PC-3 (cell line): ENCODE results near the gene IP6K3. TPM values are rescaled to one million over a fixed set of nuclear protein-coding genes. Genes with fewer than 3 reads are reported as not detected.

Experiments used
- ATAC-seq: fragments of 200-7000 bp; cut with Tn5 transposase; 2 replicates; pipeline ENCODE4 v1.9.1; 2020; ENCODE audit warnings: mild to moderate bottlenecking, moderate library complexity
- BruUV-seq: library from RNA; stranded (reverse); fragments of 400-500 nt; replicated peaks from 2 replicates; lab custom pipeline; 2021; lab: Mats Ljungman, UMichigan
- CTCF ChIA-PET: fragments of 300-600 bp; sonication (Branson Sonifier 250); formaldehyde crosslinking; loops from one replicate; lab custom pipeline; 2022; ENCODE audit warnings: antibody characterized with exemption; lab: Charles Lee
- POLR2A ChIA-PET: fragments of 300-600 bp; sonication (Branson Sonifier 250); formaldehyde crosslinking; loops from one replicate; lab custom pipeline; 2022; ENCODE audit warnings: antibody characterized with exemption; ENCODE audit not compliant: unreplicated experiment; lab: Charles Lee
- DNase-seq: peaks from one replicate; pipeline ENCODE4 v3.0.0-alpha.2; 2015
- H2AFZ ChIP-seq: fragments of 300-600 bp; sonication (generic); 2 replicates; pipeline ENCODE4 v1.6.0; 2016; ENCODE audit warnings: antibody characterized with exemption, low read length
- H3F3A ChIP-seq: fragments of 300-600 bp; sonication (generic); one replicate; pipeline ENCODE4 v1.6.0; 2017; ENCODE audit warnings: antibody characterized with exemption, low read length, control low read depth, mild to moderate bottlenecking; ENCODE audit not compliant: unreplicated experiment
- H3K27ac ChIP-seq: fragments of 300-600 bp; sonication (generic); 2 replicates; pipeline ENCODE4 v1.5.1; 2016; ENCODE audit warnings: mild to moderate bottlenecking, low read length
- H3K27me3 ChIP-seq: fragments of 300-600 bp; sonication (generic); 2 replicates; pipeline ENCODE4 v1.6.1; 2016; ENCODE audit warnings: low read length, mixed read lengths
- H3K36me3 ChIP-seq: fragments of 300-600 bp; sonication (generic); 2 replicates; pipeline ENCODE4 v1.6.1; 2016; ENCODE audit warnings: low read depth, mixed run types, low read length, mixed read lengths
- H3K4me1 ChIP-seq: fragments of 300-600 bp; sonication (generic); 2 replicates; pipeline ENCODE4 v1.5.1; 2016; ENCODE audit warnings: low read length; ENCODE audit not compliant: insufficient read depth
- H3K4me2 ChIP-seq: fragments of 300-600 bp; sonication (generic); 2 replicates; pipeline ENCODE4 v1.6.0; 2016; ENCODE audit warnings: low read length
- H3K4me3 ChIP-seq: fragments of 300-600 bp; sonication (generic); 2 replicates; pipeline ENCODE4 v1.5.1; 2016; ENCODE audit warnings: mild to moderate bottlenecking, low read length, mixed read lengths
- H3K79me2 ChIP-seq: fragments of 300-600 bp; sonication (generic); 2 replicates; pipeline ENCODE4 v1.6.1; 2017; ENCODE audit warnings: low read length, mixed read lengths
- H3K9ac ChIP-seq: fragments of 300-600 bp; sonication (generic); 2 replicates; pipeline ENCODE4 v1.6.0; 2016; ENCODE audit warnings: mild to moderate bottlenecking, low read length
- H3K9me2 ChIP-seq: fragments of 300-600 bp; sonication (generic); replicated peaks from 2 replicates; pipeline ENCODE4 v1.6.1; 2016; ENCODE audit warnings: mixed run types, low read length, mixed read lengths
- H3K9me3 ChIP-seq: fragments of 300-600 bp; sonication (generic); 2 replicates; pipeline ENCODE4 v1.6.1; 2016; ENCODE audit warnings: low read length, mixed read lengths
- H4K20me1 ChIP-seq: fragments of 300-600 bp; sonication (generic); 2 replicates; pipeline ENCODE4 v1.6.1; 2016; ENCODE audit warnings: low read length, mixed read lengths
- EZH2 ChIP-seq: fragments of 300-600 bp; sonication (generic); IDR thresholded peaks from one replicate; pipeline ENCODE4 v1.6.1; 2017; ENCODE audit warnings: antibody characterized with exemption, mild to moderate bottlenecking, low read length; ENCODE audit not compliant: unreplicated experiment
- EZH2phosphoT487 ChIP-seq: fragments of 300-600 bp; sonication (generic); IDR thresholded peaks from 2 replicates; pipeline ENCODE4 v1.6.1; 2018; ENCODE audit warnings: mild to moderate bottlenecking, antibody characterized with exemption, low read length, borderline replicate concordance
- intact Hi-C: fragments of 100-400 bp; cut with micrococcal nuclease; formaldehyde crosslinking; loops from 2 replicates; pipeline ENCODE4 v1.9.0; 2023
- microRNA-seq: library from miRNA; unstranded; fragments of <30 nt; microRNA quantifications from one replicate; pipeline ENCODE4 v1.1.0, GENCODE V29; 2020; ENCODE audit not compliant: unreplicated experiment
- total RNA-seq: library from RNA; depleted of rRNA; stranded (reverse); fragments of >200 nt; gene quantifications from 2 replicates; pipeline ENCODE4 v1.2.3, GENCODE V29; 2014; rRNA removed
- TF ChIP-seq, protein P1 (sequence below): fragments of 300-600 bp; sonication (generic); conservative IDR thresholded peaks from 2 replicates; pipeline ENCODE4 v1.5.1; 2017; ENCODE audit warnings: antibody characterized with exemption, low read depth, mild to moderate bottlenecking, low read length

IP6K3 gene
- total RNA-seq, 1 experiment from 2014 or later, result not detected

DNA sequence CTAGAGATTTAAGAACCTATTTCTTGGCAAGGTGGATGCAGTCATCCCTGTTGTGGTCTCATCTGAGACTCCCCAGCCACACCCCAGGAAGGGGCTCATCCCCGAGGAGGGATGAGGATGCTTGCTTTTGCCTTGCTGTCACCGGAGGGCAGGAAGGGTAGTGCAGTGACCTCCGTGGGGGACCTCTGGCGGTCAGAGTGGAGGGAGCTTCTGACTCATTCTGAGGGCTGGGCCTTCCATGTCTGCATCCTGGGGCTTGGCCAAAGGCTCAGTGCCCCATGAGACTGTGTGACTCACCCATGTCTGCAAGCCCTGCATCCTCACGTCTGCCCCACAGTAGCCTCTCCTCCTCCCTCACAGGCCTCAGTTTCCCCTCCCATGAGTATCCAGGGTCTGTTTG lies 73.9 kb downstream of the IP6K3 start:
- Histone ChIP-seq H3K4me2 (no peak overlapping the region), H3F3A (peaks cover 4% of the 10 kb centered on the region), H3K9me3 (no peaks in the 10 kb centered on the region), H3K4me1 (peaks cover 31% of the 10 kb centered on the region), H3K79me2 (no peaks in the 10 kb centered on the region), H4K20me1 (no peaks in the 10 kb centered on the region), H3K9ac (no peak overlapping the region), H3K27ac (no peak overlapping the region), H3K36me3 (peaks cover 39% of the 10 kb centered on the region), H2AFZ (no peak overlapping the region), H3K4me3 (no peak overlapping the region), H3K27me3 (no peaks in the 10 kb centered on the region), H3K9me2 (no peaks in the 10 kb centered on the region)
- CTCF ChIA-PET, result interaction anchor here (0.8 to 2.1 kb wide), 3 partner anchors 83 to 93 kb away, joined by 3 to 10 read pairs (median 3); partner anchors contain the start of gene BAK1
- ATAC-seq (peak; percentile 76), DNase-seq (peak; percentile 93)
- POLR2A ChIA-PET, result no interaction called here
- TF ChIP-seq EZH2 (no peak), EZH2phosphoT487 (no peak)
- TF ChIP-seq, protein P1, sequence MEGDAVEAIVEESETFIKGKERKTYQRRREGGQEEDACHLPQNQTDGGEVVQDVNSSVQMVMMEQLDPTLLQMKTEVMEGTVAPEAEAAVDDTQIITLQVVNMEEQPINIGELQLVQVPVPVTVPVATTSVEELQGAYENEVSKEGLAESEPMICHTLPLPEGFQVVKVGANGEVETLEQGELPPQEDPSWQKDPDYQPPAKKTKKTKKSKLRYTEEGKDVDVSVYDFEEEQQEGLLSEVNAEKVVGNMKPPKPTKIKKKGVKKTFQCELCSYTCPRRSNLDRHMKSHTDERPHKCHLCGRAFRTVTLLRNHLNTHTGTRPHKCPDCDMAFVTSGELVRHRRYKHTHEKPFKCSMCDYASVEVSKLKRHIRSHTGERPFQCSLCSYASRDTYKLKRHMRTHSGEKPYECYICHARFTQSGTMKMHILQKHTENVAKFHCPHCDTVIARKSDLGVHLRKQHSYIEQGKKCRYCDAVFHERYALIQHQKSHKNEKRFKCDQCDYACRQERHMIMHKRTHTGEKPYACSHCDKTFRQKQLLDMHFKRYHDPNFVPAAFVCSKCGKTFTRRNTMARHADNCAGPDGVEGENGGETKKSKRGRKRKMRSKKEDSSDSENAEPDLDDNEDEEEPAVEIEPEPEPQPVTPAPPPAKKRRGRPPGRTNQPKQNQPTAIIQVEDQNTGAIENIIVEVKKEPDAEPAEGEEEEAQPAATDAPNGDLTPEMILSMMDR, result peak; percentile 69
- intact Hi-C loops, result loop anchor here (1.0 kb wide), 1 partner anchor 83 kb away; no protein-coding TSS in a partner anchor
- no TSS peak for BruUV-seq

DNA sequence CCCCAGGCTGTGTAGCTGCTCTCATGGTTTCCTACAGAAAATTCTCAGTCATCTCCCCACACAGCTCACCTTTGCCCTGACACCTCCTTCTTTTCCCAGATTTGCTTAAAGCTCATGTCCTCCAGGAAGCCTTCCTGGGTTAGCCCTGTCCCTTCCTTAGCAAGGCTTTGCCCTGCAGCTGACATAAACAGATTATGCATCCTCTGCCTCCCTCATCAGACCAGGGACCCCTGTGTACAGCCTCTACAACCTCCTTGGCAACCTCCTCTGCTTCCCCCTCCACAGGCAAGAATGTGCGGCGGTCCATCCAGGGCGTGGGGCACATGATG lies 75.0 kb downstream of the IP6K3 start:
- ChIA-PET POLR2A (no interaction called here), CTCF (interaction anchor here (2.1 kb wide), 1 partner anchor 82 kb away, joined by 10 read pairs; no protein-coding TSS in a partner anchor)
- H3K9me2 ChIP-seq, result no peaks in the 10 kb centered on the region
- no TSS peak for BruUV-seq
- no peaks in the 10 kb centered on the region for H4K20me1 ChIP-seq
- peaks cover 4% of the 10 kb centered on the region for H3F3A ChIP-seq
- no peaks in the 10 kb centered on the region for H3K27me3 ChIP-seq
- H3K4me2 ChIP-seq, result no peak overlapping the region
- H3K79me2 ChIP-seq, result no peaks in the 10 kb centered on the region
- H2AFZ ChIP-seq, result no peak overlapping the region
- no peaks in the 10 kb centered on the region for H3K9me3 ChIP-seq
- intact Hi-C loops, result loop anchor here (1.0 kb wide), 1 partner anchor 81 kb away; no protein-coding TSS in a partner anchor
- no peak for TF ChIP-seq EZH2
- no peak for TF ChIP-seq EZH2phosphoT487
- TF ChIP-seq, protein P1, result no peak
- DNase-seq, result no peak
- no peak for ATAC-seq
- H3K4me1 ChIP-seq, result peaks cover 22% of the 10 kb centered on the region
- H3K27ac ChIP-seq, result no peak overlapping the region
- no peak overlapping the region for H3K4me3 ChIP-seq
- H3K9ac ChIP-seq, result no peak overlapping the region
- H3K36me3 ChIP-seq, result peaks cover 34% of the 10 kb centered on the region

Small RNA genes within 50 kb of the gene (microRNA-seq; reads per million reads assigned to microRNA genes)
- 11.5 reads per million, percentile 38 among the genes with 10 or more reads in this experiment for gene MIR3934

Other genes with a start within 250 kb of the IP6K3 start
- 15.1 and 23.7 TPM in 2 replicates for gene BAK1, start 166.6 kb downstream of the IP6K3 start, total RNA-seq
- 41.8 and 50.6 TPM in 2 replicates for gene ITPR3, start 125.6 kb downstream of the IP6K3 start, total RNA-seq
- 70.0 and 107 TPM in 2 replicates for gene UQCC2, start 35.2 kb downstream of the IP6K3 start, total RNA-seq
- gene LEMD2, start 42.2 kb upstream of the IP6K3 start, total RNA-seq, result 54.5 and 83.6 TPM in 2 replicates
- not detected in 2 replicates for gene MLN, start 57.1 kb upstream of the IP6K3 start, total RNA-seq